ENCODE measurements around the gene ATXN2. TPM values are rescaled to one million over a fixed set of nuclear protein-coding genes. Genes with fewer than 3 reads are reported as not detected.
"Not testable (repeated sequence)": the region's sequence is repeated elsewhere in the genome, so short reads cannot be mapped to it uniquely, and the experiment has no call there.

The ATXN2 gene
- total and polyA plus RNA-seq, 8 donors = 12.9 to 28.2 (median 19.4) TPM

GRCh38 chr12:111556676-111557075 is 42.4 kb downstream of the ATXN2 start:
- no peak for ATAC-seq
- FAIRE-seq = no peak
- DNase-seq = no peak
- Histone ChIP-seq H3K4me1 (peaks cover 0 to 8% (median 7%) of the 10 kb centered on the region in 3 donors), H3K9me3 (no peaks in the 10 kb centered on the region), H3K36me3 (no peaks in the 10 kb centered on the region), H3K27me3 (no peaks in the 10 kb centered on the region), H3K27ac (no peak overlapping the region), H3K4me3 (no peak overlapping the region)
- 92 to 93% methylated on average over 6 of the region's 6 CpGs for WGBS, 2 donors
- TF ChIP-seq CTCF (IDR thresholded peaks at IDR 0.05) = no peak
- intact Hi-C loops (cut with DNase I) = no loop called here

- H3K4me1 ChIP-seq; H3K9me3 ChIP-seq; H3K4me3 ChIP-seq; FAIRE-seq; ATAC-seq; DNase-seq; H3K36me3 ChIP-seq; H3K27me3 ChIP-seq; H3K27ac ChIP-seq; intact Hi-C loops (cut with DNase I): not testable (repeated sequence)
- 56 to 65% methylated on average over 3 of the region's 3 CpGs for WGBS, 2 donors
Observed at GRCh38 chr12:111555313-111555712, 43.8 kb downstream of the ATXN2 start.

GRCh38 chr12:111546758-111547383 is 52.2 kb downstream of the ATXN2 start:
- Histone ChIP-seq H3K27me3 (no peaks in the 10 kb centered on the region), H3K36me3 (peaks cover 0 to 26% (median 4%) of the 10 kb centered on the region in 3 donors), H3K4me3 (no peak overlapping the region), H3K4me1 (no peaks in the 10 kb centered on the region), H3K27ac (no peak overlapping the region), H3K9me3 (no peaks in the 10 kb centered on the region)
- DNase-seq = no peak
- ATAC-seq = no peak
- intact Hi-C loops (cut with DNase I) = no loop called here
- WGBS, 2 donors = 94 to 96% methylated on average over 8 of the region's 8 CpGs
- no peak for TF ChIP-seq CTCF (IDR thresholded peaks at IDR 0.05)
- no peak for FAIRE-seq

- WGBS, 2 donors = 94 to 95% methylated on average over 2 of the region's 2 CpGs
- Histone ChIP-seq H3K36me3 (peaks cover 0 to 26% (median 4%) of the 10 kb centered on the region in 3 donors), H3K4me3 (no peak overlapping the region), H3K27ac (no peak overlapping the region), H3K9me3 (no peaks in the 10 kb centered on the region), H3K27me3 (no peaks in the 10 kb centered on the region), H3K4me1 (no peaks in the 10 kb centered on the region)
- TF ChIP-seq CTCF (IDR thresholded peaks at IDR 0.05) = no peak
- ATAC-seq (no peak), FAIRE-seq (no peak), DNase-seq (no peak)
- intact Hi-C loops (cut with DNase I) = no loop called here
Observed at GRCh38 chr12:111546171-111546570, 52.9 kb downstream of the ATXN2 start.

- FAIRE-seq = no peak
- WGBS, 2 donors = 97 to 98% methylated on average over 1 of the region's 1 CpG
- intact Hi-C loops (cut with DNase I) = no loop called here
- Histone ChIP-seq H3K27me3 (no peaks in the 10 kb centered on the region), H3K36me3 (peaks cover 0 to 19% (median 4%) of the 10 kb centered on the region in 3 donors), H3K4me1 (no peaks in the 10 kb centered on the region), H3K27ac (no peak overlapping the region), H3K9me3 (no peaks in the 10 kb centered on the region), H3K4me3 (no peak overlapping the region)
- no peak for TF ChIP-seq CTCF (IDR thresholded peaks at IDR 0.05)
- ATAC-seq = no peak
- DNase-seq = no peak
Observed at GRCh38 chr12:111544032-111544431, 55.1 kb downstream of the ATXN2 start.
